K562 (cell line): Measurements from ENCODE around the gene TRIP6. TPM values are rescaled to one million over a fixed set of nuclear protein-coding genes. Genes with fewer than 3 reads are reported as not detected.

ENCODE experiments used
- ADNP ChIP-seq: fragments of 200-800 bp; sonication (Bioruptor generic); IDR thresholded peaks from 2 replicates; pipeline ENCODE4 v1.6.1; 2016; ENCODE audit warnings: missing genetic modification characterization, missing compliant biosample characterization
- CTCF ChIP-seq, 3 experiments: IDR thresholded peaks in 2 of 3; conservative IDR thresholded peaks in 1 of 3; 2 replicates each; pipeline ENCODE4 v1.5.1; 2011 to 2012; ENCODE audit warnings: low read length in 3 of 3, mild to moderate bottlenecking in 3 of 3, control low read depth in 2 of 3, improper control_type of control experiment in 1 of 3, inconsistent platforms in 1 of 3, low read depth in 1 of 3, mixed read lengths in 1 of 3, moderate library complexity in 1 of 3; ENCODE audit not compliant: insufficient read depth in 2 of 3
- DACH1 ChIP-seq: fragments of 450-650 bp; IDR thresholded peaks from 2 replicates; pipeline ENCODE4 v1.6.1; 2018; ENCODE audit not compliant: partially characterized antibody
- FOS ChIP-seq: IDR thresholded peaks from 3 replicates; pipeline ENCODE4 v1.6.1; 2011; ENCODE audit not compliant: insufficient read length; ENCODE audit errors: extremely low read depth
- FOXJ3 ChIP-seq: sonication (generic); formaldehyde crosslinking; IDR thresholded peaks from 2 replicates; pipeline ENCODE4 v1.4.0; 2020; ENCODE audit warnings: mild to moderate bottlenecking, missing genetic modification reagents
- KAT2B ChIP-seq: IDR thresholded peaks from one replicate; pipeline ENCODE4 v1.6.1; 2012; ENCODE audit warnings: low read depth, mild to moderate bottlenecking, control low read depth, inconsistent platforms, low read length, moderate library complexity
- LARP7 ChIP-seq: fragments of 450-650 bp; IDR thresholded peaks from 2 replicates; pipeline ENCODE4 v1.6.1; 2016
- MAZ ChIP-seq, 2 experiments: fragments of 450-650 bp in 1 of 2; sonication (generic) in 1 of 2; formaldehyde crosslinking; IDR thresholded peaks in 1 of 2; conservative IDR thresholded peaks in 1 of 2; 2 replicates each; pipeline versions ENCODE4 v1.4.0 to v1.5.0; 2020; ENCODE audit warnings: mild to moderate bottlenecking in 1 of 2, missing genetic modification reagents in 1 of 2
- MEIS2 ChIP-seq: fragments of 450-650 bp; IDR thresholded peaks from 2 replicates; pipeline ENCODE4 v1.6.1; 2014; ENCODE audit warnings: mild to moderate bottlenecking; ENCODE audit not compliant: partially characterized antibody
- MTF1 ChIP-seq: fragments of 250-450 bp; sonication (Bioruptor Pico); IDR thresholded peaks from 2 replicates; pipeline ENCODE4 v1.9.0; 2021; ENCODE audit warnings: moderate library complexity, mild to moderate bottlenecking, inconsistent platforms, borderline replicate concordance
- MXI1 ChIP-seq: IDR thresholded peaks from 2 replicates; pipeline ENCODE4 v1.6.1; 2011; ENCODE audit warnings: low read depth, mild to moderate bottlenecking, improper control_type of control experiment, low read length
- NCOR1 ChIP-seq: fragments of 450-650 bp; IDR thresholded peaks from 2 replicates; pipeline ENCODE4 v1.6.1; 2016; ENCODE audit warnings: mild to moderate bottlenecking, moderate library complexity
- NEUROD1 ChIP-seq: fragments of 150-350 bp; IDR thresholded peaks from 2 replicates; pipeline ENCODE4 v1.6.1; 2014; ENCODE audit warnings: borderline replicate concordance, low read length, low read depth; ENCODE audit not compliant: partially characterized antibody
- PCBP1 ChIP-seq: fragments of 200-400 bp; formaldehyde crosslinking; IDR thresholded peaks from 2 replicates; pipeline ENCODE4 v1.6.1; 2018; ENCODE audit warnings: mild to moderate bottlenecking, low read depth, low read length; ENCODE audit not compliant: poor library complexity, severe bottlenecking
- PCBP2 ChIP-seq: fragments of 200-400 bp; formaldehyde crosslinking; IDR thresholded peaks from 2 replicates; pipeline ENCODE4 v1.6.1; 2018; ENCODE audit warnings: low read length, low read depth, mild to moderate bottlenecking, moderate library complexity; ENCODE audit not compliant: poor library complexity, severe bottlenecking
- PPARD ChIP-seq: fragments of 250-450 bp; sonication (Bioruptor Pico); IDR thresholded peaks from 2 replicates; pipeline ENCODE4 v1.8.0; 2022; ENCODE audit warnings: inconsistent platforms, mild to moderate bottlenecking, moderate library complexity
- PRDM10 ChIP-seq: fragments of 450-650 bp; IDR thresholded peaks from 2 replicates; pipeline ENCODE4 v1.6.1; 2018; ENCODE audit not compliant: partially characterized antibody
- SAFB2 ChIP-seq: fragments of 200-400 bp; formaldehyde crosslinking; IDR thresholded peaks from 2 replicates; pipeline ENCODE4 v1.6.1; 2018; ENCODE audit warnings: borderline replicate concordance, low read length, low read depth, moderate library complexity; ENCODE audit not compliant: severe bottlenecking
- SIX5 ChIP-seq, 2 experiments: IDR thresholded peaks; 2 replicates each; pipeline ENCODE4 v1.6.1; 2011; ENCODE audit warnings: low read length in 2 of 2, borderline replicate concordance in 1 of 2, low read depth in 1 of 2, mild to moderate bottlenecking in 1 of 2, moderate library complexity in 1 of 2; ENCODE audit not compliant: insufficient read depth in 1 of 2
- SNRNP70 ChIP-seq: fragments of 200-400 bp; formaldehyde crosslinking; optimal IDR thresholded peaks from 2 replicates; pipeline ENCODE3; 2017; ENCODE audit warnings: low read depth, low read length
- YBX1 ChIP-seq: fragments of 450-650 bp; IDR thresholded peaks from 2 replicates; pipeline ENCODE4 v1.7.1; 2016; ENCODE audit warnings: mild to moderate bottlenecking
- ZNF197 ChIP-seq: fragments of 200-800 bp; sonication (Bioruptor generic); IDR thresholded peaks from 2 replicates; pipeline ENCODE4 v1.6.1; 2016; ENCODE audit warnings: low read depth, missing genetic modification characterization, missing compliant biosample characterization
- ZNF551 ChIP-seq: fragments of 250-450 bp; sonication (Bioruptor Pico); IDR thresholded peaks from 2 replicates; pipeline ENCODE4 v1.5.0; 2021; ENCODE audit warnings: mild to moderate bottlenecking, moderate library complexity
- ZNF586 ChIP-seq: fragments of 450-650 bp; formaldehyde crosslinking; conservative IDR thresholded peaks from 2 replicates; pipeline ENCODE4 v1.4.0; 2020; ENCODE audit warnings: mild to moderate bottlenecking, moderate library complexity
- polyA plus RNA-seq, 8 experiments: library from polyadenylated mRNA; depleted of rRNA in 4 of 8; stranded (reverse) in 5 of 8; unstranded in 3 of 8; fragments of >200 nt; fragmentation: Nextera tagmentation in 2 of 8; fragmentation: Illumina TruSeq in 1 of 8; extraction: Ambion mirVana in 2 of 8; extraction: Trizol in 1 of 8; gene quantifications; 2 replicates each; pipeline versions ENCODE4 v1.2.1 to v1.2.3, GENCODE V29; 2011 to 2014; ENCODE audit warnings: inconsistent platforms in 1 of 8, missing spikeins in 1 of 8
- total RNA-seq, 7 experiments: library from RNA; depleted of rRNA in 6 of 7; stranded (reverse); fragments of >200 nt in 6 of 7; fragmentation: Illumina TruSeq in 2 of 7; extraction: Trizol in 2 of 7; gene quantifications; 2 replicates each; pipeline versions ENCODE4 v1.2.1 to v1.2.3, GENCODE V29; 2011 to 2021; ENCODE audit warnings: low replicate concordance in 1 of 7

Gene TRIP6
- total and polyA plus RNA-seq, 9 of the 15 experiments (the other 6 are each of a cell fraction or from before 2014, with no cell fraction given), result 5.9 to 141 (median 54.0) TPM

- no peak for TF ChIP-seq ZNF197 (CRISPR knock-in tag)
- no peak for TF ChIP-seq SNRNP70
- no peak for TF ChIP-seq SIX5 (IDR thresholded peaks at IDR 0.05; ENCODE audit: borderline replicate concordance in 1 of 2, insufficient read depth in 1 of 2, low read depth in 1 of 2, low read length in 2 of 2)
- TF ChIP-seq FOXJ3, result no peak
- TF ChIP-seq NEUROD1, result no peak
- TF ChIP-seq NCOR1, result peak; percentile 73
- TF ChIP-seq ADNP (tag), result no peak
- no peak for TF ChIP-seq PPARD
- TF ChIP-seq MTF1 (CRISPR knock-in tag), result no peak
- TF ChIP-seq PCBP2, result no peak
- peak; percentile 74 for TF ChIP-seq MXI1
- no peak for TF ChIP-seq PRDM10
- TF ChIP-seq DACH1, result no peak
- TF ChIP-seq LARP7, result no peak
- TF ChIP-seq CTCF (IDR thresholded peaks at IDR 0.05 in 2 of 3, conservative IDR thresholded peaks at IDR 0.05 in 1 of 3; ENCODE audit: insufficient read depth in 2 of 3, low read depth in 1 of 3, low read length in 3 of 3), result no peak
- TF ChIP-seq MEIS2, result peak; percentile 84
- no peak for TF ChIP-seq ZNF586 (CRISPR knock-in tag)
- no peak for TF ChIP-seq PCBP1
- TF ChIP-seq KAT2B, result no peak
- no peak for TF ChIP-seq ZNF551 (CRISPR knock-in tag)
- no peak for TF ChIP-seq MAZ (CRISPR knock-in tag; conservative IDR thresholded peaks at IDR 0.05 in 1 of 2, IDR thresholded peaks at IDR 0.05 in 1 of 2)
- no peak for TF ChIP-seq SAFB2
- TF ChIP-seq FOS, result no peak
- no peak for TF ChIP-seq YBX1
Measured at GRCh38 chr7:100897772-100898454, 30.7 kb downstream of the TRIP6 start (continued).
